ENCODE measurements around the gene MIA.

The MIA gene

DNA sequence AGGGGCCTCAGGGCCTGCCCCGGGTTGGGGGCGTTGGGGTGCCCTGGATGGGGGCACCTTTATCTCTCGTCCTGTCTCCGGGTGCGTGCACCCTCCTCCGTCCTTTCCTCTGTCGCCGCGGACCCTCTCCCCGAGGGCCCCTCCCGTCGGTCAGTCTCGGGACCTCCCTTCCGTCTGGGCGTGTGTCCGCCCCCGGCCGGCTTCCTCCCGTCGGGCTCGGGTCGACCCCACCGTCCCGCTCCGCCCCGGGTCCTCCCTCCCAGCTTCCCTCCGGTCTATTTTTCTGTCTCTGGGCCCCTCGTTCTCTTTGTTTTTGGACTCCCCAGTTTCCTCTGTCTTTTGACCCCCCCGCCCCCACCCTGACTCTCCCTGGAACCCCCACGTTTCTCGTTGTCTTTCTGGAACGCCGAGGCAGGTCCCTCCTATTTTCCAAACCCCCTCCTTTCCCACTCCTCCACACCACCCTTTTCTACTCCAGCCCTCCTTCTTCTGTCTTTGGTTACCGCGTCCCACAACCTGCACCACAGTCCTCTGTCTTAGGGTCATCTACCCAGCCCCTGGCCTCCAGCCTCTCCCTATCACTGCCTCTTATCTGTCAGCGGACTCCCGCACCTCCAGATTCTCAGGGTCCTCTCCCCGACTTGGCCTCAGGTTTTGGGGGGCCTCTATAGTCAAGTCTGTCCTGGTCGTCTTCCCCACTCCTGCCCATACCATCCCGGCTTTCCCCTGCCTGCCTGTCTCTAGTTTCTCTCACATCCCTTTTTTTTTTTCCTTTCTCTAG is 24.4 kb downstream of the MIA start:
- Histone ChIP-seq H2AFZ (ENCODE audit: low read depth, low read length, severe bottlenecking) (no peak overlapping the region), H3K27me3 (ENCODE audit: low read length) (no peaks in the 10 kb centered on the region), H4K20me1 (ENCODE audit: low read depth, low read length) (no peaks in the 10 kb centered on the region)

DNA sequence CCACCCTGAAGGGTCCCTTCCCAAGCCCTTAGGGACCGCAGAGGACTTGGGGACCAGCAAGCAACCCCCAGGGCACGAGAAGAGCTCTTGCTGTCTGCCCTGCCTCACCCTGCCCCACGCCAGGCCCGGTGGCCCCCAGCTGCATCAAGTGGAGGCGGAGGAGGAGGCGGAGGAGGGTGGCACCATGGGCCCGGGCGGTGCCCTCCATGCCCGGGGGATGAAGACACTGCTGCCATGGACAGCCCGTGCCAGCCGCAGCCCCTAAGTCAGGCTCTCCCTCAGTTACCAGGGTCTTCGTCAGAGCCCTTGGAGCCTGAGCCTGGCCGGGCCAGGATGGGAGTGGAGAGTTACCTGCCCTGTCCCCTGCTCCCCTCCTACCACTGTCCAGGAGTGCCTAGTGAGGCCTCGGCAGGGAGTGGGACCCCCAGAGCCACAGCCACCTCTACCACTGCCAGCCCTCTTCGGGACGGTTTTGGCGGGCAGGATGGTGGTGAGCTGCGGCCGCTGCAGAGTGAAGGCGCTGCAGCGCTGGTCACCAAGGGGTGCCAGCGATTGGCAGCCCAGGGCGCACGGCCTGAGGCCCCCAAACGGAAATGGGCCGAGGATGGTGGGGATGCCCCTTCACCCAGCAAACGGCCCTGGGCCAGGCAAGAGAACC is 25.1 kb downstream of the MIA start:
- peaks cover 15% of the 10 kb centered on the region for H3F3A ChIP-seq (ENCODE audit: insufficient read depth)
- TF ChIP-seq EZH2phosphoT487 (conservative IDR thresholded peaks at IDR 0.05; ENCODE audit: low read length) = no peak
- TF ChIP-seq, protein P1, sequence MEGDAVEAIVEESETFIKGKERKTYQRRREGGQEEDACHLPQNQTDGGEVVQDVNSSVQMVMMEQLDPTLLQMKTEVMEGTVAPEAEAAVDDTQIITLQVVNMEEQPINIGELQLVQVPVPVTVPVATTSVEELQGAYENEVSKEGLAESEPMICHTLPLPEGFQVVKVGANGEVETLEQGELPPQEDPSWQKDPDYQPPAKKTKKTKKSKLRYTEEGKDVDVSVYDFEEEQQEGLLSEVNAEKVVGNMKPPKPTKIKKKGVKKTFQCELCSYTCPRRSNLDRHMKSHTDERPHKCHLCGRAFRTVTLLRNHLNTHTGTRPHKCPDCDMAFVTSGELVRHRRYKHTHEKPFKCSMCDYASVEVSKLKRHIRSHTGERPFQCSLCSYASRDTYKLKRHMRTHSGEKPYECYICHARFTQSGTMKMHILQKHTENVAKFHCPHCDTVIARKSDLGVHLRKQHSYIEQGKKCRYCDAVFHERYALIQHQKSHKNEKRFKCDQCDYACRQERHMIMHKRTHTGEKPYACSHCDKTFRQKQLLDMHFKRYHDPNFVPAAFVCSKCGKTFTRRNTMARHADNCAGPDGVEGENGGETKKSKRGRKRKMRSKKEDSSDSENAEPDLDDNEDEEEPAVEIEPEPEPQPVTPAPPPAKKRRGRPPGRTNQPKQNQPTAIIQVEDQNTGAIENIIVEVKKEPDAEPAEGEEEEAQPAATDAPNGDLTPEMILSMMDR (IDR thresholded peaks at IDR 0.05; ENCODE audit: insufficient read depth, low read length, poor library complexity, severe bottlenecking) = no peak
- H3K79me2 ChIP-seq (ENCODE audit: insufficient read depth, low read length) = peaks cover 56% of the 10 kb centered on the region
- H4K20me1 ChIP-seq (ENCODE audit: low read depth, low read length) = no peaks in the 10 kb centered on the region
- H3K27ac ChIP-seq (ENCODE audit: low read depth, low read length) = peak overlapping the region; percentile 73
- H3K36me3 ChIP-seq (ENCODE audit: low read length) = no peaks in the 10 kb centered on the region
- no peaks in the 10 kb centered on the region for H3K9me2 ChIP-seq (replicated peaks; ENCODE audit: insufficient read depth, low read length)
- peak overlapping the region; percentile 83 for H3K4me2 ChIP-seq (ENCODE audit: low read depth, low read length, poor library complexity, severe bottlenecking)
- peak overlapping the region; percentile 95 for H3K9ac ChIP-seq (ENCODE audit: low read length)
- H3K9me3 ChIP-seq (ENCODE audit: insufficient read depth, low read length) = no peaks in the 10 kb centered on the region
- no peak overlapping the region for H2AFZ ChIP-seq (ENCODE audit: low read depth, low read length, severe bottlenecking)
- H3K4me3 ChIP-seq (ENCODE audit: insufficient read depth, low read length, poor library complexity, severe bottlenecking) = peak overlapping the region; percentile 93
- no peaks in the 10 kb centered on the region for H3K27me3 ChIP-seq (ENCODE audit: low read length)

More for the DNA sequence above, 24.4 kb downstream of the MIA start:
- Histone ChIP-seq H3K36me3 (ENCODE audit: low read length) (no peaks in the 10 kb centered on the region), H3K27ac (ENCODE audit: low read depth, low read length) (peak overlapping the region; percentile 73), H3K79me2 (ENCODE audit: insufficient read depth, low read length) (peaks cover 52% of the 10 kb centered on the region), H3K9ac (ENCODE audit: low read length) (peak overlapping the region; percentile 95), H3K9me3 (ENCODE audit: insufficient read depth, low read length) (no peaks in the 10 kb centered on the region), H3K4me2 (ENCODE audit: low read depth, low read length, poor library complexity, severe bottlenecking) (peak overlapping the region; percentile 83), H3K4me3 (ENCODE audit: insufficient read depth, low read length, poor library complexity, severe bottlenecking) (peak overlapping the region; percentile 93), H3F3A (ENCODE audit: insufficient read depth) (peaks cover 15% of the 10 kb centered on the region), H3K9me2 (replicated peaks; ENCODE audit: insufficient read depth, low read length) (no peaks in the 10 kb centered on the region)
- TF ChIP-seq, protein P1 (IDR thresholded peaks at IDR 0.05; ENCODE audit: insufficient read depth, low read length, poor library complexity, severe bottlenecking) = no peak
- no peak for TF ChIP-seq EZH2phosphoT487 (conservative IDR thresholded peaks at IDR 0.05; ENCODE audit: low read length)

DNA sequence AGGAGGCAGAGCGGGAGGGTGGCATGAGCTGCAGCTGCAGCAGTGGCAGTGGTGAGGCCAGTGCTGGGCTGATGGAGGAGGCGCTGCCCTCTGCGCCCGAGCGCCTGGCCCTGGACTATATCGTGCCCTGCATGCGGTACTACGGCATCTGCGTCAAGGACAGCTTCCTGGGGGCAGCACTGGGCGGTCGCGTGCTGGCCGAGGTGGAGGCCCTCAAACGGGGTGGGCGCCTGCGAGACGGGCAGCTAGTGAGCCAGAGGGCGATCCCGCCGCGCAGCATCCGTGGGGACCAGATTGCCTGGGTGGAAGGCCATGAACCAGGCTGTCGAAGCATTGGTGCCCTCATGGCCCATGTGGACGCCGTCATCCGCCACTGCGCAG is 25.7 kb downstream of the MIA start:
- Histone ChIP-seq H2AFZ (ENCODE audit: low read depth, low read length, severe bottlenecking) (no peak overlapping the region), H3K9ac (ENCODE audit: low read length) (peak overlapping the region; percentile 95), H3K79me2 (ENCODE audit: insufficient read depth, low read length) (peaks cover 58% of the 10 kb centered on the region), H3K9me3 (ENCODE audit: insufficient read depth, low read length) (no peaks in the 10 kb centered on the region), H3K27me3 (ENCODE audit: low read length) (no peaks in the 10 kb centered on the region), H3K4me3 (ENCODE audit: insufficient read depth, low read length, poor library complexity, severe bottlenecking) (peak overlapping the region; percentile 29), H4K20me1 (ENCODE audit: low read depth, low read length) (no peaks in the 10 kb centered on the region), H3K9me2 (replicated peaks; ENCODE audit: insufficient read depth, low read length) (no peaks in the 10 kb centered on the region), H3K27ac (ENCODE audit: low read depth, low read length) (no peak overlapping the region), H3F3A (ENCODE audit: insufficient read depth) (peaks cover 15% of the 10 kb centered on the region), H3K36me3 (ENCODE audit: low read length) (no peaks in the 10 kb centered on the region), H3K4me2 (ENCODE audit: low read depth, low read length, poor library complexity, severe bottlenecking) (peak overlapping the region; percentile 83)
- TF ChIP-seq, protein P1 (IDR thresholded peaks at IDR 0.05; ENCODE audit: insufficient read depth, low read length, poor library complexity, severe bottlenecking) = no peak
- TF ChIP-seq EZH2phosphoT487 (conservative IDR thresholded peaks at IDR 0.05; ENCODE audit: low read length) = no peak
